Ovary (tissue), 3 donors: ENCODE results near the gene USP48.

ENCODE experiments used
- CTCF ChIP-seq, 3 donors: fragments of 450-650 bp in 2 of 3; fragments of 200-600 bp in 1 of 3; IDR thresholded peaks; one replicate each; pipeline versions ENCODE4 v1.5.1 to v1.8.0; 2016 to 2022; ENCODE audit warnings: antibody characterized with exemption in 3 of 3, mild to moderate bottlenecking in 1 of 3
- POLR2A ChIP-seq: fragments of 450-650 bp; IDR thresholded peaks from one replicate; pipeline ENCODE4 v1.6.1; 2017; ENCODE audit warnings: antibody characterized with exemption, mild to moderate bottlenecking, moderate library complexity
- donor health status: DM: no; HTN: no; CAD: no.

GRCh38 chr1:21813542-21813941 lies 30.6 kb upstream of the USP48 start:
- TF ChIP-seq CTCF (IDR thresholded peaks at IDR 0.05) = no peak
- TF ChIP-seq POLR2A = no peak
